Gastroesophageal sphincter (tissue), 3 donors: ENCODE results near the gene IKZF3.

Experiments used
- CTCF ChIP-seq, 4 experiments: fragments of 200-600 bp in 2 of 4; fragments of 450-650 bp in 2 of 4; sonication (generic) in 1 of 4; IDR thresholded peaks; one replicate each; pipeline ENCODE4 v1.5.1; 2017 to 2019; ENCODE audit warnings: antibody characterized with exemption in 4 of 4, mild to moderate bottlenecking in 2 of 4, moderate library complexity in 2 of 4
- POLR2A ChIP-seq, 2 donors: fragments of 450-650 bp; IDR thresholded peaks; one replicate each; pipeline ENCODE4 v1.6.1; 2017; ENCODE audit warnings: antibody characterized with exemption in 2 of 2, mild to moderate bottlenecking in 2 of 2, moderate library complexity in 1 of 2

- TF ChIP-seq CTCF (IDR thresholded peaks at IDR 0.05) (no peak), POLR2A (IDR thresholded peaks at IDR 0.05) (no peak)
These were observed 18.9 kb downstream of the IKZF3 start for GRCh38 chr17:39845052-39845846.
